Spleen (tissue), 7 donors: ENCODE measurements around the gene B3GNT9.

Source experiments
- POLR2A ChIP-seq, 3 donors: fragments of 450-650 bp; IDR thresholded peaks; one replicate each; pipeline ENCODE4 v1.5.1; 2017; ENCODE audit warnings: antibody characterized with exemption in 3 of 3, mild to moderate bottlenecking in 1 of 3
- TF ChIP-seq, protein P1 (sequence below), 11 experiments: fragments of 200-600 bp in 7 of 11; fragments of 450-650 bp in 4 of 11; sonication (generic) in 4 of 11; IDR thresholded peaks in 8 of 11; conservative IDR thresholded peaks in 3 of 11; 1 replicate in 7 of 11; 2 replicates in 4 of 11; pipeline versions ENCODE4 v1.4.0 to v1.8.0; 2016 to 2021; ENCODE audit warnings: antibody characterized with exemption in 11 of 11, inconsistent platforms in 4 of 11, mild to moderate bottlenecking in 1 of 11
- donor health status: DM: no; HTN: no; CAD: no; lungs with moderate emphysema.
- donor health status: DM: no; HTN: no; CAD: no.
- donor health status: DM: no; HTN: no; CAD: no.

DNA sequence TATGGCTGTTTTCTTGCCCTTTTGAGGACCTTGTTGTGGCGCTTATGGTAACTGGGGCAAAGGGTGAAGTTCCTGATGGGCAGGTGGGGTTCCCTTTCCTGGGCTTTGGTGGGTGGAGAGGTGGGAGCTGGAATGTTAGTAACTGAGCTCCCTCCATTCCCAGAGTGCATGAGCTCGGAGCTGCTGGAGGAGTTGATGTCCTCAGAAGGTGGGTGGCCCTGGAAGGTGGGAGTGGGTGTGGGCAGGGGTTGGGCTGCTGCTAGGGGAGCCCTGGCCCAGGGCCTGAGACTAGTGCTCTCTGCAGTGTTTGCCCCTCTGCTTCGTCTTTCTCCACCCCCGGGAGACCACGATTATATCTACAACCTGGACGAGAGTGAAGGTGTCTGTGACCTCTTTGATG is 46.9 kb upstream of the B3GNT9 start:
- TF ChIP-seq, protein P1, sequence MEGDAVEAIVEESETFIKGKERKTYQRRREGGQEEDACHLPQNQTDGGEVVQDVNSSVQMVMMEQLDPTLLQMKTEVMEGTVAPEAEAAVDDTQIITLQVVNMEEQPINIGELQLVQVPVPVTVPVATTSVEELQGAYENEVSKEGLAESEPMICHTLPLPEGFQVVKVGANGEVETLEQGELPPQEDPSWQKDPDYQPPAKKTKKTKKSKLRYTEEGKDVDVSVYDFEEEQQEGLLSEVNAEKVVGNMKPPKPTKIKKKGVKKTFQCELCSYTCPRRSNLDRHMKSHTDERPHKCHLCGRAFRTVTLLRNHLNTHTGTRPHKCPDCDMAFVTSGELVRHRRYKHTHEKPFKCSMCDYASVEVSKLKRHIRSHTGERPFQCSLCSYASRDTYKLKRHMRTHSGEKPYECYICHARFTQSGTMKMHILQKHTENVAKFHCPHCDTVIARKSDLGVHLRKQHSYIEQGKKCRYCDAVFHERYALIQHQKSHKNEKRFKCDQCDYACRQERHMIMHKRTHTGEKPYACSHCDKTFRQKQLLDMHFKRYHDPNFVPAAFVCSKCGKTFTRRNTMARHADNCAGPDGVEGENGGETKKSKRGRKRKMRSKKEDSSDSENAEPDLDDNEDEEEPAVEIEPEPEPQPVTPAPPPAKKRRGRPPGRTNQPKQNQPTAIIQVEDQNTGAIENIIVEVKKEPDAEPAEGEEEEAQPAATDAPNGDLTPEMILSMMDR (IDR thresholded peaks at IDR 0.05 in 8 of 11, conservative IDR thresholded peaks at IDR 0.05 in 3 of 11), result no peak
- no peak for TF ChIP-seq POLR2A (IDR thresholded peaks at IDR 0.05)
